ENCODE results near the gene ZBTB44. TPM values are rescaled to one million over a fixed set of nuclear protein-coding genes. Genes with fewer than 3 reads are reported as not detected.

The ZBTB44 gene
- polyA plus RNA-seq, 1 of the 3 experiments (the other 2 are of a cell fraction): 5.0 TPM

DNA sequence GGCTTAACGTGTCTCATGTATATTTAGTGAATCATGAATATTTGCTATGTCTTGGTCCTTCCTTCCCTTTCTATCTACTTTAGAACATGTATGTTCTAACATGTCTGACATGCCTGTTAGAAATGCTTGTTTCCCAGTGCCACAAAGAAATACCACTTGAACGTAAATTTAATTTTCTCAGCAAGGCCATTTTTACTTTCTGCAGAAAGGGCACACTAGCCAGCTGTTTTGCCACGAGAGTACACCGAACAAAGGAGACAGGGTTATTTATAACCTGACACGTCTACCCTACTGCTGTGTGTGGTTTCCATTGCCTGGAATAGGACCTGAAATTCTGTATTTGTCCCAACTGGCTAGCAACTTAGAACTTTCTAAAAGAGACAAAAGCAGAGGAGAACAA lies 7.4 kb upstream of the ZBTB44 start:
- DNase-seq: no peak
- Histone ChIP-seq H3K9me2 (no peaks in the 10 kb centered on the region), H3K9ac (no peak overlapping the region), H4K20me1 (ENCODE audit: insufficient read depth) (no peaks in the 10 kb centered on the region), H3K4me1 (ENCODE audit: control insufficient read depth in 1 of 2, insufficient read depth in 2 of 2, low read depth in 1 of 2, low read length in 1 of 2) (no peaks in the 10 kb centered on the region), H3K27me3 (ENCODE audit: insufficient read depth) (no peaks in the 10 kb centered on the region), H3K36me3 (replicated peaks in 1 of 2; ENCODE audit: control insufficient read depth in 1 of 2, insufficient read depth in 2 of 2, low read length in 1 of 2) (no peaks in the 10 kb centered on the region), H3K9me3 (no peaks in the 10 kb centered on the region; the same call in 1 of the 2 replicates), H2AFZ (ENCODE audit: low read depth) (no peak overlapping the region), H3K27ac (ENCODE audit: low read depth in 2 of 2, low read length in 1 of 2) (no peak overlapping the region), H3F3A (replicated peaks; ENCODE audit: insufficient read depth) (no peaks in the 10 kb centered on the region), H3K4me3 (ENCODE audit: low read depth in 2 of 2, low read length in 1 of 2) (no peak overlapping the region), H3K4me2 (no peak overlapping the region), H3K79me2 (ENCODE audit: insufficient read depth) (no peaks in the 10 kb centered on the region)
- ChIA-PET CTCF (no interaction called here), POLR2A (no interaction called here)
- WGBS (ENCODE audit: low lambda C conversion rate): 40% methylated on average over 5 of the region's 5 CpGs
- TF ChIP-seq TCF12 (IDR thresholded peaks at IDR 0.05) (no peak), EP300 (IDR thresholded peaks at IDR 0.05; ENCODE audit: borderline replicate concordance in 1 of 2, low read depth in 1 of 2, low read length in 1 of 2) (no peak), MEF2A (IDR thresholded peaks at IDR 0.05; ENCODE audit: borderline replicate concordance, low read depth) (no peak), TEAD4 (IDR thresholded peaks at IDR 0.05; ENCODE audit: borderline replicate concordance, insufficient read depth) (no peak), FOXM1 (IDR thresholded peaks at IDR 0.05; ENCODE audit: low read depth) (no peak)
- TF ChIP-seq, protein P1, sequence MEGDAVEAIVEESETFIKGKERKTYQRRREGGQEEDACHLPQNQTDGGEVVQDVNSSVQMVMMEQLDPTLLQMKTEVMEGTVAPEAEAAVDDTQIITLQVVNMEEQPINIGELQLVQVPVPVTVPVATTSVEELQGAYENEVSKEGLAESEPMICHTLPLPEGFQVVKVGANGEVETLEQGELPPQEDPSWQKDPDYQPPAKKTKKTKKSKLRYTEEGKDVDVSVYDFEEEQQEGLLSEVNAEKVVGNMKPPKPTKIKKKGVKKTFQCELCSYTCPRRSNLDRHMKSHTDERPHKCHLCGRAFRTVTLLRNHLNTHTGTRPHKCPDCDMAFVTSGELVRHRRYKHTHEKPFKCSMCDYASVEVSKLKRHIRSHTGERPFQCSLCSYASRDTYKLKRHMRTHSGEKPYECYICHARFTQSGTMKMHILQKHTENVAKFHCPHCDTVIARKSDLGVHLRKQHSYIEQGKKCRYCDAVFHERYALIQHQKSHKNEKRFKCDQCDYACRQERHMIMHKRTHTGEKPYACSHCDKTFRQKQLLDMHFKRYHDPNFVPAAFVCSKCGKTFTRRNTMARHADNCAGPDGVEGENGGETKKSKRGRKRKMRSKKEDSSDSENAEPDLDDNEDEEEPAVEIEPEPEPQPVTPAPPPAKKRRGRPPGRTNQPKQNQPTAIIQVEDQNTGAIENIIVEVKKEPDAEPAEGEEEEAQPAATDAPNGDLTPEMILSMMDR (IDR thresholded peaks at IDR 0.05): no peak
- TF ChIP-seq, protein P2, sequence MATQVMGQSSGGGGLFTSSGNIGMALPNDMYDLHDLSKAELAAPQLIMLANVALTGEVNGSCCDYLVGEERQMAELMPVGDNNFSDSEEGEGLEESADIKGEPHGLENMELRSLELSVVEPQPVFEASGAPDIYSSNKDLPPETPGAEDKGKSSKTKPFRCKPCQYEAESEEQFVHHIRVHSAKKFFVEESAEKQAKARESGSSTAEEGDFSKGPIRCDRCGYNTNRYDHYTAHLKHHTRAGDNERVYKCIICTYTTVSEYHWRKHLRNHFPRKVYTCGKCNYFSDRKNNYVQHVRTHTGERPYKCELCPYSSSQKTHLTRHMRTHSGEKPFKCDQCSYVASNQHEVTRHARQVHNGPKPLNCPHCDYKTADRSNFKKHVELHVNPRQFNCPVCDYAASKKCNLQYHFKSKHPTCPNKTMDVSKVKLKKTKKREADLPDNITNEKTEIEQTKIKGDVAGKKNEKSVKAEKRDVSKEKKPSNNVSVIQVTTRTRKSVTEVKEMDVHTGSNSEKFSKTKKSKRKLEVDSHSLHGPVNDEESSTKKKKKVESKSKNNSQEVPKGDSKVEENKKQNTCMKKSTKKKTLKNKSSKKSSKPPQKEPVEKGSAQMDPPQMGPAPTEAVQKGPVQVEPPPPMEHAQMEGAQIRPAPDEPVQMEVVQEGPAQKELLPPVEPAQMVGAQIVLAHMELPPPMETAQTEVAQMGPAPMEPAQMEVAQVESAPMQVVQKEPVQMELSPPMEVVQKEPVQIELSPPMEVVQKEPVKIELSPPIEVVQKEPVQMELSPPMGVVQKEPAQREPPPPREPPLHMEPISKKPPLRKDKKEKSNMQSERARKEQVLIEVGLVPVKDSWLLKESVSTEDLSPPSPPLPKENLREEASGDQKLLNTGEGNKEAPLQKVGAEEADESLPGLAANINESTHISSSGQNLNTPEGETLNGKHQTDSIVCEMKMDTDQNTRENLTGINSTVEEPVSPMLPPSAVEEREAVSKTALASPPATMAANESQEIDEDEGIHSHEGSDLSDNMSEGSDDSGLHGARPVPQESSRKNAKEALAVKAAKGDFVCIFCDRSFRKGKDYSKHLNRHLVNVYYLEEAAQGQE (IDR thresholded peaks at IDR 0.05; ENCODE audit: low read depth, low read length): no peak
- TF ChIP-seq, protein P3, sequence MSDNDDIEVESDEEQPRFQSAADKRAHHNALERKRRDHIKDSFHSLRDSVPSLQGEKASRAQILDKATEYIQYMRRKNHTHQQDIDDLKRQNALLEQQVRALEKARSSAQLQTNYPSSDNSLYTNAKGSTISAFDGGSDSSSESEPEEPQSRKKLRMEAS (IDR thresholded peaks at IDR 0.05; ENCODE audit: low read depth): no peak

DNA sequence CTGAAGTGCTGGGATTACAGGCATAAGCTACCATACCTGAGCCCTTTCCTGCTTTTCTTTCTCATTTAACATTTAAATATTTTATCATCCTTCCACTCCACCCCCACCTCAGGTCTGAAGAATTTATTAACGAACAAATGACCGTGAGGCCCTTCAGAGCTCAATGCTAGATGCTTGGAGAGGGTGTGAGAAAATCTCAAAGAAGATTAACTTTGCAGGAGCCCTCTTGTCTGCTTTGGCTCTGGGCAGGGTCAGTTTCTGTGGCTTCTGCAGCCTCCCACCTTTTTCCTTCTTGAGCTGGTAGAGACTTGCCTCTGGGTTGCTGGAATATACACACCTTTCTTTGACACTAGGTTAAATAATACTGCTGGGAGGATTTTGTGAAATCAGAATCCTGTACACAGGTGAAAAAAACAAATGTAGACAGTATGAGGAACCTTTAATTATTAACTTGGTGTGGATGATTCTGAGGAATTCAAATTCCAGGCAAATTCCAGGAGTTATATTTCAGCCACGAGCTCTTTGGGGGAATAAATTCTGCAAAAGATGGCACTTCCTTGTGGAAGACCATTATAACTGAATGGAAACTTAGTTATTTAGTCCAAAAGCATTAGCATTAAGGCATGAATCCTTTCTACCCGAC lies 3.4 kb upstream of the ZBTB44 start:
- Histone ChIP-seq H4K20me1 (ENCODE audit: insufficient read depth) (no peaks in the 10 kb centered on the region), H2AFZ (ENCODE audit: low read depth) (no peak overlapping the region), H3K9ac (no peak overlapping the region), H3K27ac (ENCODE audit: low read depth in 2 of 2, low read length in 1 of 2) (no peak overlapping the region), H3F3A (replicated peaks; ENCODE audit: insufficient read depth) (peaks cover 3% of the 10 kb centered on the region), H3K4me2 (no peak overlapping the region), H3K4me3 (ENCODE audit: low read depth in 2 of 2, low read length in 1 of 2) (no peak overlapping the region), H3K79me2 (ENCODE audit: insufficient read depth) (peaks cover 9% of the 10 kb centered on the region), H3K27me3 (ENCODE audit: insufficient read depth) (no peaks in the 10 kb centered on the region), H3K36me3 (replicated peaks in 1 of 2; ENCODE audit: control insufficient read depth in 1 of 2, insufficient read depth in 2 of 2, low read length in 1 of 2) (no peaks in the 10 kb centered on the region), H3K4me1 (ENCODE audit: control insufficient read depth in 1 of 2, insufficient read depth in 2 of 2, low read depth in 1 of 2, low read length in 1 of 2) (peaks cover under 1 to 5% of the 10 kb centered on the region in 2 experiments; a peak in 2 of 4 replicates), H3K9me2 (no peaks in the 10 kb centered on the region), H3K9me3 (no peaks in the 10 kb centered on the region; the same call in 1 of the 2 replicates)
- ChIA-PET CTCF (no interaction called here), POLR2A (no interaction called here)
- 40% methylated on average over 4 of the region's 4 CpGs for WGBS (ENCODE audit: low lambda C conversion rate)
- DNase-seq: no peak
- no peak for TF ChIP-seq TCF12 (IDR thresholded peaks at IDR 0.05)
- TF ChIP-seq, protein P4, sequence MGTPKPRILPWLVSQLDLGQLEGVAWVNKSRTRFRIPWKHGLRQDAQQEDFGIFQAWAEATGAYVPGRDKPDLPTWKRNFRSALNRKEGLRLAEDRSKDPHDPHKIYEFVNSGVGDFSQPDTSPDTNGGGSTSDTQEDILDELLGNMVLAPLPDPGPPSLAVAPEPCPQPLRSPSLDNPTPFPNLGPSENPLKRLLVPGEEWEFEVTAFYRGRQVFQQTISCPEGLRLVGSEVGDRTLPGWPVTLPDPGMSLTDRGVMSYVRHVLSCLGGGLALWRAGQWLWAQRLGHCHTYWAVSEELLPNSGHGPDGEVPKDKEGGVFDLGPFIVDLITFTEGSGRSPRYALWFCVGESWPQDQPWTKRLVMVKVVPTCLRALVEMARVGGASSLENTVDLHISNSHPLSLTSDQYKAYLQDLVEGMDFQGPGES (IDR thresholded peaks at IDR 0.05; ENCODE audit: low read depth, low read length): no peak
- TF ChIP-seq NFIC (IDR thresholded peaks at IDR 0.05; ENCODE audit: borderline replicate concordance): no peak
- TF ChIP-seq MEF2A (IDR thresholded peaks at IDR 0.05; ENCODE audit: borderline replicate concordance, low read depth): no peak
- TF ChIP-seq POLR2AphosphoS5 (IDR thresholded peaks at IDR 0.05; ENCODE audit: low read depth, low read length): no peak
- TF ChIP-seq SIN3A (IDR thresholded peaks at IDR 0.05; ENCODE audit: borderline replicate concordance, low read depth, low read length): no peak
- TF ChIP-seq GABPA (IDR thresholded peaks at IDR 0.05; ENCODE audit: low read depth): no peak
- TF ChIP-seq, protein P5, sequence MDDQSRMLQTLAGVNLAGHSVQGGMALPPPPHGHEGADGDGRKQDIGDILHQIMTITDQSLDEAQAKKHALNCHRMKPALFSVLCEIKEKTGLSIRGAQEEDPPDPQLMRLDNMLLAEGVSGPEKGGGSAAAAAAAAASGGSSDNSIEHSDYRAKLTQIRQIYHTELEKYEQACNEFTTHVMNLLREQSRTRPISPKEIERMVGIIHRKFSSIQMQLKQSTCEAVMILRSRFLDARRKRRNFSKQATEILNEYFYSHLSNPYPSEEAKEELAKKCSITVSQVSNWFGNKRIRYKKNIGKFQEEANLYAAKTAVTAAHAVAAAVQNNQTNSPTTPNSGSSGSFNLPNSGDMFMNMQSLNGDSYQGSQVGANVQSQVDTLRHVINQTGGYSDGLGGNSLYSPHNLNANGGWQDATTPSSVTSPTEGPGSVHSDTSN (IDR thresholded peaks at IDR 0.05): no peak
- no peak for TF ChIP-seq RFX5 (IDR thresholded peaks at IDR 0.05; ENCODE audit: low read length)
- TF ChIP-seq RXRA (IDR thresholded peaks at IDR 0.05; ENCODE audit: borderline replicate concordance, low read depth): no peak
- TF ChIP-seq RCOR1 (IDR thresholded peaks at IDR 0.05; ENCODE audit: low read length): no peak

Measured in SK-N-SH (cell line).